ENCODE results near the gene NTSR2. TPM values are rescaled to one million over a fixed set of nuclear protein-coding genes. Genes with fewer than 3 reads are reported as not detected.

The NTSR2 gene
- total RNA-seq, 1 experiment from 2014 or later: not detected

GRCh38 chr2:11678306-11678960 lies 8.4 kb upstream of the NTSR2 start:
- no peak for DNase-seq
- Histone ChIP-seq H3K27me3 (ENCODE audit: control insufficient read depth, insufficient read depth, low read length) (no peaks in the 10 kb centered on the region; the same call in 1 of the 2 replicates), H3K4me3 (ENCODE audit: insufficient read depth, low read depth, low read length) (no peak overlapping the region), H3K36me3 (replicated peaks; ENCODE audit: control insufficient read depth, insufficient read depth, low read length) (no peaks in the 10 kb centered on the region)

GRCh38 chr2:11677136-11678055 lies 7.4 kb upstream of the NTSR2 start:
- DNase-seq: peak; percentile 86

GRCh38 chr2:11676640-11677039 lies 6.6 kb upstream of the NTSR2 start:
- no peaks in the 10 kb centered on the region; the same call in 1 of the 2 replicates for H3K27me3 ChIP-seq (ENCODE audit: control insufficient read depth, insufficient read depth, low read length)
- no peaks in the 10 kb centered on the region for H3K36me3 ChIP-seq (replicated peaks; ENCODE audit: control insufficient read depth, insufficient read depth, low read length)
- DNase-seq: no peak

More at GRCh38 chr2:11677136-11678055, 7.4 kb upstream of the NTSR2 start:
- H3K4me3 ChIP-seq (ENCODE audit: insufficient read depth, low read depth, low read length): no peak overlapping the region
- no peaks in the 10 kb centered on the region; the same call in 1 of the 2 replicates for H3K27me3 ChIP-seq (ENCODE audit: control insufficient read depth, insufficient read depth, low read length)
- no peaks in the 10 kb centered on the region for H3K36me3 ChIP-seq (replicated peaks; ENCODE audit: control insufficient read depth, insufficient read depth, low read length)

GRCh38 chr2:11675423-11676112 lies 5.6 kb upstream of the NTSR2 start:
- no peak overlapping the region for H3K4me3 ChIP-seq (ENCODE audit: insufficient read depth, low read depth, low read length)
- no peaks in the 10 kb centered on the region for H3K36me3 ChIP-seq (replicated peaks; ENCODE audit: control insufficient read depth, insufficient read depth, low read length)
- DNase-seq: no peak
- H3K27me3 ChIP-seq (ENCODE audit: control insufficient read depth, insufficient read depth, low read length): peaks cover 1% of the 10 kb centered on the region; the same call in 1 of the 2 replicates

More at GRCh38 chr2:11676640-11677039, 6.6 kb upstream of the NTSR2 start:
- no peak overlapping the region for H3K4me3 ChIP-seq (ENCODE audit: insufficient read depth, low read depth, low read length)

- DNase-seq: no peak
- Histone ChIP-seq H3K27me3 (ENCODE audit: control insufficient read depth, insufficient read depth, low read length) (peaks cover 7% of the 10 kb centered on the region), H3K36me3 (replicated peaks; ENCODE audit: control insufficient read depth, insufficient read depth, low read length) (no peaks in the 10 kb centered on the region), H3K4me3 (ENCODE audit: insufficient read depth, low read depth, low read length) (no peak overlapping the region)
Observed at GRCh38 chr2:11674983-11675382, 5.0 kb upstream of the NTSR2 start.

GRCh38 chr2:11672407-11672806 lies 2.4 kb upstream of the NTSR2 start:
- Histone ChIP-seq H3K36me3 (replicated peaks; ENCODE audit: control insufficient read depth, insufficient read depth, low read length) (no peaks in the 10 kb centered on the region), H3K27me3 (ENCODE audit: control insufficient read depth, insufficient read depth, low read length) (peaks cover 24% of the 10 kb centered on the region), H3K4me3 (ENCODE audit: insufficient read depth, low read depth, low read length) (no peak overlapping the region)
- DNase-seq: no peak

- no peak for DNase-seq
- H3K36me3 ChIP-seq (replicated peaks; ENCODE audit: control insufficient read depth, insufficient read depth, low read length): no peaks in the 10 kb centered on the region
- H3K4me3 ChIP-seq (ENCODE audit: insufficient read depth, low read depth, low read length): no peak overlapping the region
- H3K27me3 ChIP-seq (ENCODE audit: control insufficient read depth, insufficient read depth, low read length): peaks cover 24% of the 10 kb centered on the region
Observed at GRCh38 chr2:11667866-11668637, 1.9 kb downstream of the NTSR2 start.

GRCh38 chr2:11667194-11667593 lies 2.8 kb downstream of the NTSR2 start:
- H3K4me3 ChIP-seq (ENCODE audit: insufficient read depth, low read depth, low read length): no peak overlapping the region
- no peak for DNase-seq
- no peaks in the 10 kb centered on the region for H3K36me3 ChIP-seq (replicated peaks; ENCODE audit: control insufficient read depth, insufficient read depth, low read length)
- H3K27me3 ChIP-seq (ENCODE audit: control insufficient read depth, insufficient read depth, low read length): peaks cover 24% of the 10 kb centered on the region

- Histone ChIP-seq H3K4me3 (ENCODE audit: insufficient read depth, low read depth, low read length) (no peak overlapping the region), H3K27me3 (ENCODE audit: control insufficient read depth, insufficient read depth, low read length) (peaks cover 24% of the 10 kb centered on the region), H3K36me3 (replicated peaks; ENCODE audit: control insufficient read depth, insufficient read depth, low read length) (no peaks in the 10 kb centered on the region)
- DNase-seq: no peak
Observed at GRCh38 chr2:11665510-11666362, 4.3 kb downstream of the NTSR2 start.

GRCh38 chr2:11665028-11665427 lies 5.0 kb downstream of the NTSR2 start:
- H3K36me3 ChIP-seq (replicated peaks; ENCODE audit: control insufficient read depth, insufficient read depth, low read length): no peaks in the 10 kb centered on the region
- H3K27me3 ChIP-seq (ENCODE audit: control insufficient read depth, insufficient read depth, low read length): peaks cover 17% of the 10 kb centered on the region
- DNase-seq: no peak
- H3K4me3 ChIP-seq (ENCODE audit: insufficient read depth, low read depth, low read length): no peak overlapping the region

GRCh38 chr2:11663427-11663826 lies 6.6 kb downstream of the NTSR2 start:
- no peak for DNase-seq
- H3K27me3 ChIP-seq (ENCODE audit: control insufficient read depth, insufficient read depth, low read length): peaks cover 5% of the 10 kb centered on the region; the same call in 1 of the 2 replicates
- H3K36me3 ChIP-seq (replicated peaks; ENCODE audit: control insufficient read depth, insufficient read depth, low read length): no peaks in the 10 kb centered on the region
- no peak overlapping the region for H3K4me3 ChIP-seq (ENCODE audit: insufficient read depth, low read depth, low read length)

GRCh38 chr2:11662882-11663281 lies 7.1 kb downstream of the NTSR2 start:
- DNase-seq: no peak
- no peak overlapping the region for H3K4me3 ChIP-seq (ENCODE audit: insufficient read depth, low read depth, low read length)
- H3K36me3 ChIP-seq (replicated peaks; ENCODE audit: control insufficient read depth, insufficient read depth, low read length): no peaks in the 10 kb centered on the region
- H3K27me3 ChIP-seq (ENCODE audit: control insufficient read depth, insufficient read depth, low read length): peaks cover under 1% of the 10 kb centered on the region; the same call in 1 of the 2 replicates

GRCh38 chr2:11661891-11662435 lies 8.0 kb downstream of the NTSR2 start:
- H3K27me3 ChIP-seq (ENCODE audit: control insufficient read depth, insufficient read depth, low read length): no peaks in the 10 kb centered on the region; the same call in 1 of the 2 replicates
- no peak for DNase-seq
- no peak overlapping the region for H3K4me3 ChIP-seq (ENCODE audit: insufficient read depth, low read depth, low read length)
- H3K36me3 ChIP-seq (replicated peaks; ENCODE audit: control insufficient read depth, insufficient read depth, low read length): no peaks in the 10 kb centered on the region

All from H7 (cell line).